Measurements from ENCODE around the gene TRMT61B.

GRCh38 chr2:28801726-28802125 lies 68.4 kb downstream of the TRMT61B start:
- TF ChIP-seq CTCF (IDR thresholded peaks at IDR 0.05) (no peak), EP300 (IDR thresholded peaks at IDR 0.05) (no peak)
